Ishikawa (cell line): ENCODE data around the gene RCOR1.

ENCODE experiments used
- EP300 ChIP-seq: IDR thresholded peaks from 2 replicates; pipeline ENCODE4 v1.6.1; 2012; ENCODE audit warnings: borderline replicate concordance
- MAX ChIP-seq: IDR thresholded peaks from 2 replicates; pipeline ENCODE4 v1.6.1; 2012
- RAD21 ChIP-seq: IDR thresholded peaks from 2 replicates; pipeline ENCODE4 v1.6.1; 2012; ENCODE audit warnings: low read depth
- REST ChIP-seq: IDR thresholded peaks from 2 replicates; pipeline ENCODE4 v1.6.1; 2012; ENCODE audit warnings: low read depth, mild to moderate bottlenecking

- TF ChIP-seq MAX, result no peak
- no peak for TF ChIP-seq EP300
- TF ChIP-seq RAD21, result no peak
- no peak for TF ChIP-seq REST
Measured at GRCh38 chr14:102630405-102630804, 38.0 kb downstream of the RCOR1 start.
